Measurements from ENCODE around the gene PACRG. TPM values are rescaled to one million over a fixed set of nuclear protein-coding genes. Genes with fewer than 3 reads are reported as not detected.

Gene PACRG
- total RNA-seq, 1 experiment from 2014 or later: 0.26 TPM

DNA sequence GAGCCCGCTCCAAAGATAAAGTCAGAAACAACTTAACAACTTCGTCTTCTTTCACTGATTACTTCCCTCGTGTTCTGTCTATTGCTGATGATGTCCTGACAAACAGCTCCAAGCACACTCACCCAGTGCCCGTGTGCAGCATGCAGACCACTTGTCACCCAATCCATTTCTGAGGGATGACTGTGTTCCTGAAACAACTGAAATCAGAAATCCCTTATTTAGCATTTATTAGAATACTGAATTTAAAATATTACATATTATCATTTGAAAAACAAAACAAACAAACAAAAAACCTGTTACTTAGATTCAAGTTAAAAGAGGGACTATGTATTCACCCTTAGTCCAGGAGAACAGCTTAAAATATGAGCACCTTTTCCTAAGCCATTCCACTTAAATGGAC is 463.0 kb downstream of the PACRG start:
- no peaks in the 10 kb centered on the region for H4K20me1 ChIP-seq (ENCODE audit: control insufficient read depth, insufficient read depth, insufficient read length)
- H3K27me3 ChIP-seq (ENCODE audit: insufficient read depth, low read length): no peaks in the 10 kb centered on the region
- H2BK5ac ChIP-seq (ENCODE audit: insufficient read length, low read length): no peak overlapping the region
- Mint-ChIP-seq H3K27me3 (ENCODE audit: low read depth) (peaks cover 5% of the 10 kb centered on the region), H3K4me1 (peaks cover 9 to 11% of the 10 kb centered on the region in 2 experiments), H3K36me3 (ENCODE audit: insufficient read depth in 1 of 3, low read depth in 3 of 3) (no peaks in the 10 kb centered on the region; a peak in 1 of 7 replicates), H3K4me3 (no peak overlapping the region), H3K27ac (no peak overlapping the region; a peak in 1 of 7 replicates), H3K9me3 (no peaks in the 10 kb centered on the region; a peak in 1 of 5 replicates)
- H3K79me2 ChIP-seq (ENCODE audit: insufficient read depth, low read length): no peaks in the 10 kb centered on the region
- H2AK5ac ChIP-seq (ENCODE audit: insufficient read length, low read length): no peak overlapping the region
- no peak overlapping the region for H3K18ac ChIP-seq (ENCODE audit: insufficient read length, low read depth, low read length)
- no peaks in the 10 kb centered on the region for H3K23me2 ChIP-seq (ENCODE audit: insufficient read length, low read depth, low read length, poor library complexity, severe bottlenecking)
- TF ChIP-seq, protein P1, sequence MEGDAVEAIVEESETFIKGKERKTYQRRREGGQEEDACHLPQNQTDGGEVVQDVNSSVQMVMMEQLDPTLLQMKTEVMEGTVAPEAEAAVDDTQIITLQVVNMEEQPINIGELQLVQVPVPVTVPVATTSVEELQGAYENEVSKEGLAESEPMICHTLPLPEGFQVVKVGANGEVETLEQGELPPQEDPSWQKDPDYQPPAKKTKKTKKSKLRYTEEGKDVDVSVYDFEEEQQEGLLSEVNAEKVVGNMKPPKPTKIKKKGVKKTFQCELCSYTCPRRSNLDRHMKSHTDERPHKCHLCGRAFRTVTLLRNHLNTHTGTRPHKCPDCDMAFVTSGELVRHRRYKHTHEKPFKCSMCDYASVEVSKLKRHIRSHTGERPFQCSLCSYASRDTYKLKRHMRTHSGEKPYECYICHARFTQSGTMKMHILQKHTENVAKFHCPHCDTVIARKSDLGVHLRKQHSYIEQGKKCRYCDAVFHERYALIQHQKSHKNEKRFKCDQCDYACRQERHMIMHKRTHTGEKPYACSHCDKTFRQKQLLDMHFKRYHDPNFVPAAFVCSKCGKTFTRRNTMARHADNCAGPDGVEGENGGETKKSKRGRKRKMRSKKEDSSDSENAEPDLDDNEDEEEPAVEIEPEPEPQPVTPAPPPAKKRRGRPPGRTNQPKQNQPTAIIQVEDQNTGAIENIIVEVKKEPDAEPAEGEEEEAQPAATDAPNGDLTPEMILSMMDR (conservative IDR thresholded peaks at IDR 0.05): no peak
- DNase-seq: no peak
- no peak overlapping the region for H4K5ac ChIP-seq (ENCODE audit: insufficient read length, low read depth, low read length)
- H2BK120ac ChIP-seq (ENCODE audit: low read depth, low read length, poor library complexity, severe bottlenecking): no peak overlapping the region
- H3K27ac ChIP-seq (ENCODE audit: insufficient read length, low read depth, low read length): no peak overlapping the region
- no peak overlapping the region for H3K23ac ChIP-seq (ENCODE audit: insufficient read length, low read depth, low read length)
- H3K56ac ChIP-seq (ENCODE audit: insufficient read length, low read depth, low read length): no peak overlapping the region
- H3K79me1 ChIP-seq (ENCODE audit: insufficient read depth, low read depth, low read length, poor library complexity, severe bottlenecking): no peaks in the 10 kb centered on the region
- H3K4me2 ChIP-seq (ENCODE audit: insufficient read depth, insufficient read length, low read length): no peak overlapping the region
- no peak overlapping the region for H2AFZ ChIP-seq (ENCODE audit: low read length)
- H3K9me3 ChIP-seq (ENCODE audit: control insufficient read depth, low read depth, low read length): no peaks in the 10 kb centered on the region
- no CpG with 5 or more reads among the region's 4 CpGs for WGBS (ENCODE audit: extremely low coverage, insufficient read length, low lambda C conversion rate)
- H3K4me1 ChIP-seq (ENCODE audit: insufficient read depth, low read length): no peaks in the 10 kb centered on the region; the same call in 1 of the 2 replicates
- H3K9ac ChIP-seq (ENCODE audit: extremely low read depth, insufficient read length, low read length): no peak overlapping the region
- H2BK20ac ChIP-seq (ENCODE audit: low read depth, low read length, poor library complexity, severe bottlenecking): no peak overlapping the region
- no peak overlapping the region for H3K4ac ChIP-seq (ENCODE audit: low read depth, low read length)
- H2BK15ac ChIP-seq (ENCODE audit: low read depth, low read length): no peak overlapping the region
- no peak overlapping the region for H4K91ac ChIP-seq (ENCODE audit: insufficient read length, low read depth, low read length)
- no peak overlapping the region for H3T11ph ChIP-seq (ENCODE audit: low read length)
- no peak overlapping the region for H3K14ac ChIP-seq (ENCODE audit: insufficient read depth, low read length)
- H2BK12ac ChIP-seq (ENCODE audit: insufficient read length, low read depth, low read length): no peak overlapping the region
- H4K8ac ChIP-seq (replicated peaks; ENCODE audit: insufficient read length, low read depth, low read length): no peak overlapping the region
